ENCODE data around the gene GALNT9. TPM values are rescaled to one million over a fixed set of nuclear protein-coding genes. Genes with fewer than 3 reads are reported as not detected.

GALNT9 gene
- total and polyA plus RNA-seq, 7 experiments from 2014 or later = not detected

- H3K4me3 Mint-ChIP-seq = peak overlapping the region in 1 of 10 donors; percentile 30
Observed at GRCh38 chr12:132287391-132288238, 41.8 kb downstream of the GALNT9 start.

GRCh38 chr12:132286912-132287311 lies 42.5 kb downstream of the GALNT9 start:
- peak overlapping the region in 1 of 10 donors; percentile 30 for H3K4me3 Mint-ChIP-seq
- no peak for ATAC-seq
- H3K4me1 ChIP-seq (ENCODE audit: control insufficient read depth in 2 of 2, insufficient read depth in 2 of 2, low read length in 2 of 2) = peaks cover 7 to 18% of the 10 kb centered on the region in 2 donors
- no peak for DNase-seq
- intact Hi-C loops (cut with micrococcal nuclease) = no loop called here
- no peak overlapping the region for H3K27ac Mint-ChIP-seq
- peaks cover 0 to 4% (median 0%) of the 10 kb centered on the region in 5 donors for H3K36me3 Mint-ChIP-seq
- no peaks in the 10 kb centered on the region for H3K27me3 ChIP-seq (ENCODE audit: control insufficient read depth in 2 of 2, insufficient read depth in 2 of 2, low read length in 2 of 2)
- no peak overlapping the region for H3K4me3 ChIP-seq (ENCODE audit: low read length)
- peaks cover 0 to 27% (median 12%) of the 10 kb centered on the region in 7 donors for H3K4me1 Mint-ChIP-seq
- no peak overlapping the region for H3K27ac ChIP-seq (ENCODE audit: low read depth, low read length)
- no peaks in the 10 kb centered on the region for H3K9me3 ChIP-seq (ENCODE audit: control insufficient read depth in 2 of 3, low read length in 3 of 3)
- CTCF ChIA-PET = no interaction called here
- peaks cover 0 to 7% (median 0%) of the 10 kb centered on the region in 11 donors for H3K9me3 Mint-ChIP-seq
- POLR2A ChIA-PET = no interaction called here
- peaks cover 15 to 31% (median 18%) of the 10 kb centered on the region in 5 donors for H3K27me3 Mint-ChIP-seq
- no peaks in the 10 kb centered on the region for H3K36me3 ChIP-seq (ENCODE audit: control insufficient read depth in 2 of 3, insufficient read depth in 3 of 3, low read length in 3 of 3)

More at GRCh38 chr12:132287391-132288238, 41.8 kb downstream of the GALNT9 start:
- Histone ChIP-seq H3K9me3 (ENCODE audit: control insufficient read depth in 2 of 3, low read length in 3 of 3) (no peaks in the 10 kb centered on the region), H3K27me3 (ENCODE audit: control insufficient read depth in 2 of 2, insufficient read depth in 2 of 2, low read length in 2 of 2) (no peaks in the 10 kb centered on the region), H3K27ac (ENCODE audit: low read depth, low read length) (no peak overlapping the region), H3K4me3 (ENCODE audit: low read length) (no peak overlapping the region), H3K4me1 (ENCODE audit: control insufficient read depth in 2 of 2, insufficient read depth in 2 of 2, low read length in 2 of 2) (peaks cover 7 to 14% of the 10 kb centered on the region in 2 donors), H3K36me3 (ENCODE audit: control insufficient read depth in 2 of 3, insufficient read depth in 3 of 3, low read length in 3 of 3) (no peaks in the 10 kb centered on the region)
- CTCF ChIA-PET = no interaction called here
- Mint-ChIP-seq H3K36me3 (peaks cover 0 to 4% (median 0%) of the 10 kb centered on the region in 5 donors), H3K27ac (no peak overlapping the region), H3K4me1 (peaks cover 0 to 27% (median 12%) of the 10 kb centered on the region in 7 donors), H3K9me3 (peaks cover 0 to 7% (median 0%) of the 10 kb centered on the region in 11 donors), H3K27me3 (peaks cover 15 to 31% (median 18%) of the 10 kb centered on the region in 5 donors)
- intact Hi-C loops (cut with micrococcal nuclease) = no loop called here
- no peak for DNase-seq
- POLR2A ChIA-PET = no interaction called here
- no peak for ATAC-seq

GRCh38 chr12:132285991-132286681 lies 43.3 kb downstream of the GALNT9 start:
- peaks cover 0 to 27% (median 12%) of the 10 kb centered on the region in 7 donors for H3K4me1 Mint-ChIP-seq
- H3K27me3 ChIP-seq (ENCODE audit: control insufficient read depth in 2 of 2, insufficient read depth in 2 of 2, low read length in 2 of 2) = no peaks in the 10 kb centered on the region
- no peak overlapping the region for H3K4me3 ChIP-seq (ENCODE audit: low read length)
- peaks cover 0 to 3% (median 0%) of the 10 kb centered on the region in 11 donors for H3K9me3 Mint-ChIP-seq
- no peaks in the 10 kb centered on the region for H3K36me3 ChIP-seq (ENCODE audit: control insufficient read depth in 2 of 3, insufficient read depth in 3 of 3, low read length in 3 of 3)
- ATAC-seq = no peak
- H3K27ac ChIP-seq (ENCODE audit: low read depth, low read length) = no peak overlapping the region
- H3K4me1 ChIP-seq (ENCODE audit: control insufficient read depth in 2 of 2, insufficient read depth in 2 of 2, low read length in 2 of 2) = peaks cover 7 to 18% of the 10 kb centered on the region in 2 donors
- intact Hi-C loops (cut with micrococcal nuclease) = no loop called here
- no peaks in the 10 kb centered on the region for H3K9me3 ChIP-seq (ENCODE audit: control insufficient read depth in 2 of 3, low read length in 3 of 3)
- peaks cover 15 to 31% (median 18%) of the 10 kb centered on the region in 5 donors for H3K27me3 Mint-ChIP-seq
- H3K27ac Mint-ChIP-seq = peak overlapping the region in 1 of 9 donors; percentile 59
- ChIA-PET POLR2A (no interaction called here), CTCF (no interaction called here)
- peak overlapping the region in 4 of 10 donors; percentile 19 to 70 (median 41) for H3K4me3 Mint-ChIP-seq
- H3K36me3 Mint-ChIP-seq = peaks cover 0 to 4% (median 0%) of the 10 kb centered on the region in 5 donors
- no peak for DNase-seq

GRCh38 chr12:132284827-132285741 lies 44.3 kb downstream of the GALNT9 start:
- Histone ChIP-seq H3K27me3 (ENCODE audit: control insufficient read depth in 2 of 2, insufficient read depth in 2 of 2, low read length in 2 of 2) (no peaks in the 10 kb centered on the region), H3K4me3 (ENCODE audit: low read length) (no peak overlapping the region), H3K4me1 (ENCODE audit: control insufficient read depth in 2 of 2, insufficient read depth in 2 of 2, low read length in 2 of 2) (peaks cover 7 to 18% of the 10 kb centered on the region in 2 donors), H3K27ac (ENCODE audit: low read depth, low read length) (no peak overlapping the region), H3K9me3 (ENCODE audit: control insufficient read depth in 2 of 3, low read length in 3 of 3) (no peaks in the 10 kb centered on the region), H3K36me3 (ENCODE audit: control insufficient read depth in 2 of 3, insufficient read depth in 3 of 3, low read length in 3 of 3) (no peaks in the 10 kb centered on the region)
- Mint-ChIP-seq H3K27me3 (peaks cover 18 to 31% (median 18%) of the 10 kb centered on the region in 5 donors), H3K27ac (no peak overlapping the region), H3K36me3 (peaks cover 0 to 4% (median 0%) of the 10 kb centered on the region in 5 donors), H3K4me1 (peaks cover 0 to 27% (median 12%) of the 10 kb centered on the region in 7 donors), H3K4me3 (peak overlapping the region in 4 of 10 donors; percentile 29 to 70 (median 56)), H3K9me3 (peaks cover 0 to 3% (median 0%) of the 10 kb centered on the region in 11 donors)
- ChIA-PET POLR2A (no interaction called here), CTCF (interaction anchor here (0.6 kb wide), 1 partner anchor 103 kb away, joined by 3 read pairs; no protein-coding TSS in a partner anchor)
- no peak for DNase-seq
- intact Hi-C loops (cut with micrococcal nuclease) = loop anchor here in 1 of 2 donors (5.0 kb wide), 1 partner anchor 133 kb away; no protein-coding TSS in a partner anchor
- ATAC-seq = no peak

GRCh38 chr12:132284071-132284826 lies 45.1 kb downstream of the GALNT9 start:
- Histone ChIP-seq H3K9me3 (ENCODE audit: control insufficient read depth in 2 of 3, low read length in 3 of 3) (no peaks in the 10 kb centered on the region), H3K36me3 (ENCODE audit: control insufficient read depth in 2 of 3, insufficient read depth in 3 of 3, low read length in 3 of 3) (no peaks in the 10 kb centered on the region), H3K27me3 (ENCODE audit: control insufficient read depth in 2 of 2, insufficient read depth in 2 of 2, low read length in 2 of 2) (no peaks in the 10 kb centered on the region), H3K4me1 (ENCODE audit: control insufficient read depth in 2 of 2, insufficient read depth in 2 of 2, low read length in 2 of 2) (peaks cover 7 to 18% of the 10 kb centered on the region in 2 donors), H3K4me3 (ENCODE audit: low read length) (no peak overlapping the region), H3K27ac (ENCODE audit: low read depth, low read length) (no peak overlapping the region)
- ATAC-seq = peak; percentile 20
- peak in 1 of 9 donors; percentile 20 for DNase-seq
- Mint-ChIP-seq H3K27ac (no peak overlapping the region), H3K36me3 (peaks cover 0 to 4% (median 0%) of the 10 kb centered on the region in 5 donors), H3K4me3 (peak overlapping the region in 7 of 10 donors; percentile 49 to 76 (median 63)), H3K27me3 (peaks cover 18 to 30% (median 25%) of the 10 kb centered on the region in 5 donors), H3K4me1 (peaks cover 0 to 26% (median 12%) of the 10 kb centered on the region in 7 donors), H3K9me3 (peaks cover 0 to 3% (median 0%) of the 10 kb centered on the region in 11 donors)
- intact Hi-C loops (cut with micrococcal nuclease) = loop anchor here in 1 of 2 donors (5.0 kb wide), 1 partner anchor 132 kb away; no protein-coding TSS in a partner anchor
- ChIA-PET CTCF (interaction anchor here (0.6 kb wide), 1 partner anchor 102 kb away, joined by 3 read pairs; no protein-coding TSS in a partner anchor), POLR2A (no interaction called here)

All from naive thymus-derived CD4-positive, alpha-beta T cell (primary cell).